Activated effector memory CD4-positive, alpha-beta T cell treated with Interleukin-2 at 50 U/mL for 16 hours (primary cell): ENCODE measurements around the gene SNX13.
A peak's percentile ranks its signal among the peaks of the same experiment; 100 is the strongest.

ENCODE experiments used
- DNase-seq: peaks from one replicate; pipeline ENCODE4 v3.0.0-alpha.2; 2020

SNX13 gene, protein sequence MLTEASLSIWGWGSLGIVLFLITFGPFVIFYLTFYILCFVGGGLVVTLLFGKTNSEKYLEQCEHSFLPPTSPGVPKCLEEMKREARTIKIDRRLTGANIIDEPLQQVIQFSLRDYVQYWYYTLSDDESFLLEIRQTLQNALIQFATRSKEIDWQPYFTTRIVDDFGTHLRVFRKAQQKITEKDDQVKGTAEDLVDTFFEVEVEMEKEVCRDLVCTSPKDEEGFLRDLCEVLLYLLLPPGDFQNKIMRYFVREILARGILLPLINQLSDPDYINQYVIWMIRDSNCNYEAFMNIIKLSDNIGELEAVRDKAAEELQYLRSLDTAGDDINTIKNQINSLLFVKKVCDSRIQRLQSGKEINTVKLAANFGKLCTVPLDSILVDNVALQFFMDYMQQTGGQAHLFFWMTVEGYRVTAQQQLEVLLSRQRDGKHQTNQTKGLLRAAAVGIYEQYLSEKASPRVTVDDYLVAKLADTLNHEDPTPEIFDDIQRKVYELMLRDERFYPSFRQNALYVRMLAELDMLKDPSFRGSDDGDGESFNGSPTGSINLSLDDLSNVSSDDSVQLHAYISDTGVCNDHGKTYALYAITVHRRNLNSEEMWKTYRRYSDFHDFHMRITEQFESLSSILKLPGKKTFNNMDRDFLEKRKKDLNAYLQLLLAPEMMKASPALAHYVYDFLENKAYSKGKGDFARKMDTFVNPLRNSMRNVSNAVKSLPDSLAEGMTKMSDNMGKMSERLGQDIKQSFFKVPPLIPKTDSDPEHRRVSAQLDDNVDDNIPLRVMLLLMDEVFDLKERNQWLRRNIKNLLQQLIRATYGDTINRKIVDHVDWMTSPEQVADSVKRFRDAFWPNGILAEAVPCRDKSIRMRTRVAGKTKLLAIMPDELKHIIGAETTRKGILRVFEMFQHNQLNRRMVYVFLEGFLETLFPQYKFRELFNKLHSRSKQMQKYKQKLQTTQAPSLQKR

GRCh38 chr7:17940302-17940883, at the start of gene SNX13:
SNX13 (minus strand) TSS chr7:17940494; CDS start chr7:17940295, 199 bp downstream.
- DNase-seq: peak; percentile 80

GRCh38 chr7:17989546-17989945, 49.3 kb upstream of the SNX13 start:
- DNase-seq: no peak

GRCh38 chr7:17988858-17989257, 48.6 kb upstream of the SNX13 start:
- no peak for DNase-seq

DNA sequence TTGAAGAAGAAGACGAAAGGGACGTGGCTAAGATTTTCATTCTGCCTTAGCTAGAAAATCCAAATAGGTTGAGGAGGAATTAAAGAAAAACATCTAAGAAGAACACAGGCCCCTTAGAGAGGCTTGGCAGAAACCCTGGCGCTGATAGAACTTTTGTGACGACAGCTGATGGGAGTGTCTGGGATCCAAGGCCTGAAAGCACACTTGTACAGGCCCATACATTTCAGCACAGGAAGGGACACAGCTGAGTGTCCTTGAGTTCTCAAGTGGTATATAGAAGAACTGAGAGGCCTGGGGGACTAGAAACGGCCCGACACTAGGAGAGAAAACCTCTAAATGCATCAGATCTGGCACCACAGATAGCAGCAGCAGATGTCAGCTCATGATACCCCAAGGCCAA, 47.8 kb upstream of the SNX13 start:
- no peak for DNase-seq

- DNase-seq: no peak
Measured at GRCh38 chr7:17986851-17987250, 46.6 kb upstream of the SNX13 start.

GRCh38 chr7:17985473-17986239, 45.4 kb upstream of the SNX13 start:
- DNase-seq: no peak

GRCh38 chr7:17984288-17984687, 44.0 kb upstream of the SNX13 start:
- no peak for DNase-seq

DNA sequence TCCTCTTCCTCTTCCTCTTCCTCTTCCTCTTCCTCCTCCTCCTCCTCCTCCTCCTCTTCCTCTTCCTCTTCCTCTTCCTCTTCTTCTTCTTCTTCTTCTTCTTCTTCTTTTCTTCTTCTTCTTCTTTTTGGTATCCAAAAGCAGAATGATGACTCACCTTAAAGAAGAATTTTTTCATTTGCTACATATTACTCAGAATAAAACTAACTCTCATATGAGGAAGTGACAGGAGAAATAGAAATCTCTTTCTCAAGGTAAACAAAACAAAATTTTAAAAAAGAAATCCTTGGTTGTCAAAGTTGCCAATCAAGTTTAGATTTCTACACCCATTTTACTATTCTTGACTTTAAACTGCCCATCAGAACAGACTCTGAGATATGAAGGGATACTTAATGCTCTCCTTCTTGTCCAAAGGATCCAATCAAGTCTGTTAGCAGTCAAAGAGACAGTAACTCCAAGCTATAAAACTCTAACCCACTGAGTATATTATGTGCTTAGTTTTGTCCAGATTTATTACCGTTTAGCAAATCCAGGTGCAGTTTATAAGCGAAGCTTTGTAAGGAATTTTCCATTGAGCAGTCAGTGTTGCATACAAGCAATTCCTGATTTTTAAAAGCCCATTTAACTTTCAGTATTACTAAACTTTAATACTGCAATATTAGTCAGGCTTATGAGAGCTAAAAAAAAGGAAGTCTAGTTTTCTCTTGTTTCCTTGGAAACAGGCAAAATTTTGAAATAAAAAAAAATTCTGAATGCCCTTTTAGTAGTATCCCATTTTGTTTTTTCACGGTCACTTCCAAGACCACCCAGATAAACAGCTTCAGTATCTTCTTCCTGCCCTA, 43.1 kb upstream of the SNX13 start:
- DNase-seq: no peak

GRCh38 chr7:17976952-17977351, 36.7 kb upstream of the SNX13 start:
- DNase-seq: no peak

DNA sequence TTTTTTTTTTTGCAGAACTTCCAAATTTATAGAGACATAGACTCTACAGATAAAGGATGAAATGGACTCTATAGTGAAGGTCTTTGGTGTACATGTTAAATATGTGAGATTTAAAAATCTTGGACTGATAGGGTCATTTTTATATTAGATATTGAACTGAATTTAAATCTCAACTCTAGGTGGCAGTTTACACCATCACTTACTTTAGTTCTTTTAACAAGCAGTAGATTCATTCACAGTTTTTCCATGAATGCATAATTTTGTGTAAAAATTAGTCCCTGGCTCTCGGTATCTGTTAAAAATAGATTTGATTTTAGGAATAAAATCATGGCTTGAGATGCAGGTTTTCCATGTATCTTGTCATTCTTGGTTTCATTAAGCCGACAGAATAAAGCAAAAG, 31.1 kb upstream of the SNX13 start:
- DNase-seq: no peak

DNA sequence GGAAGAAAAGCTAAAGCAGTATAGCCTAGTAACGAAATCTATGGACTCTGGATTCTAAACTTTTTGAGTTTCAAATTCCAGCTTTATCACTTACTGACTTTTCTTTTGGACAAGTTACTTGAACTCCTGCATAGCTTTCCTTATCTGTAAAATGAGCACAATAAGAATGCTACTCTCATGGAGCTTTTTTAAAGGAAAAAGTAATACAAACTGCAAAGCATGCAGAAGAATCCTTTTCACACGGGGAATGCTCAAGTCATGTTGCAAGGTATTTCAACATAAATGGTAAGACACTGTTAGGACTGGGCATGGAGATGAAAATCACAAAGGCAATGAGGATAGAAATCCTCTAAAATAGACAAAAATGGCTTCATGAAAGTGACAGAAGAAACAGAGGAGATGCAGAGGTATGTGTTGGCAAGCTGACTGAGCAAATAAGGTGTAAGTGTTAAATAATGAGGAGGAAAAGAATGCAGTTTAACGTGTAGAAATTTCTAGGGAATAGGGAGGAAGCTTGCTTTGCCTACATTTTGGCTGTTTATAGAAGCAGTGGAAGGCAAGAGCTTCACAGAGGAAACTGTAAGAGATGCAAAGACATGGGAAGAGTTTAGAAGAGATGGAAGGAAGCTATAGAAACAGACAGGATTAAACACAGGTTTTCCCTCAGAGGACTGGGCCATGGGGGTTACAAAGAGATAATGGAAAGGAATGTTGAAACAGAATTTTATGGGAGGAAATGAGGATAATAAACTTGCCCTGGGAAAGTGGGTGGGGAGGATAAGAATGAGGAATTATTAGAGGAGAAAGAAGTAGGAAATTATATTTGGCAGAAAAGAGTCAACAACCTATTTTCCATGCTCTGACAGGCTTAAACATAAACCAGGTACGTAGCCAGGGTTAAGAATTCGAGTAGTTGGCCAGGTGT, 28.8 kb upstream of the SNX13 start:
- no peak for DNase-seq

DNA sequence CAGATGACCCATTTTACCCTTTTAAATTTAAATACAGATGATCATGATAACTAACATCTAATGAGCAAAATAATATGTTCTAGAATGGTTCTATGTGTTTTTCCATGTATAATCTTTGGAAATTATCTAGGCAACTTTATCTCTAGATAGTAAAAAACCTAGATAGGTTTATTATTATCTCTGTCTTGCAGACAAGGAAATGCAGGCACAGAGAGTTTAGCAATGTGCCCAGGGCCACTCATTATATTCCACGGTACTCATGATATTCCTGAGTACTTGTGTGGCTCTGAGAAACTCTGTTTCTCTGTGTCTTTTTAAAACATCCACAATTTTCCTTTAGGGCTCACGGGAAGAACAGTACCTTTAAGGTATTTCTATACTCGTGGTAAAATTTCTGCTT, 26.4 kb upstream of the SNX13 start:
- no peak for DNase-seq

DNA sequence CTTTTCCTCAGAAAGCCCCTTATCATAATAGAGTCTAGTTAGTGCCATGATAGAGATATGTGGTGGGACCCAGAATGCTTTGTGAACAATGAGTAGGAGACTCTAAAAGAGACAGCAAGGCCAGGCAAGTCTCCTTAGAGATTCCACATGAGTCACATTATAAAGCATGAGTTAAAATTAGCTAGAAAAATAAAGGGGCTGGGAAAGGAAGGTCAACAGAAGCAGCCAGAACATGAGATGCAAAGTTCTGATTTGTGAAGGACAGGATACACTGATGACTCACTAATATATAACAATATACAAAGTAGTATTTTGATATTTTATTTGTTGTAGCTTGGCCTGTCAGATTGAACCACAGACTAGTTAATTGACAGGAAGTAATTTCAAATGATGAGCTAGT, 25.3 kb upstream of the SNX13 start:
- no peak for DNase-seq

- DNase-seq: no peak
Measured at GRCh38 chr7:17963281-17963680, 23.0 kb upstream of the SNX13 start.

DNA sequence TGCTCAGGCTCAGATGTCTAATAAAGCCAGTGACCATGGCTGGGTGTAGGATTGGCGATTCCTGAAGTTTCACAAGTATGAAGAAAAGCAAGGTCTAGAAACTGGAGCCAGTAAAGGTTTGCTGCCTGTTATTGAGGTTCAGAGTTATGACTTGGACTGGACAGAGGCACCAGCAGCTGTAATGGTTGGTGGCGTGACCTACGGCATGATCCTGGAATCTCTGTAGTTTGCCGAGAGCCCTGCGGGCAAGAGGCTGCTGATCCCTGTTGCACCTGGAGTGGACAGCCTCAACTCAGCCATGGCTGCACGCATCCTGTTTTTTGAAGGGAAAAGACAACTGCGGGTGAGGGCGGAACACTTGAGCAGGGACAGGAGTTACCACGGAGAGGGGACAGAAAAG, 22.4 kb upstream of the SNX13 start:
- DNase-seq: no peak

GRCh38 chr7:17957871-17958270, 17.6 kb upstream of the SNX13 start:
- no peak for DNase-seq

GRCh38 chr7:17952387-17952786, 12.1 kb upstream of the SNX13 start:
- DNase-seq: no peak

DNA sequence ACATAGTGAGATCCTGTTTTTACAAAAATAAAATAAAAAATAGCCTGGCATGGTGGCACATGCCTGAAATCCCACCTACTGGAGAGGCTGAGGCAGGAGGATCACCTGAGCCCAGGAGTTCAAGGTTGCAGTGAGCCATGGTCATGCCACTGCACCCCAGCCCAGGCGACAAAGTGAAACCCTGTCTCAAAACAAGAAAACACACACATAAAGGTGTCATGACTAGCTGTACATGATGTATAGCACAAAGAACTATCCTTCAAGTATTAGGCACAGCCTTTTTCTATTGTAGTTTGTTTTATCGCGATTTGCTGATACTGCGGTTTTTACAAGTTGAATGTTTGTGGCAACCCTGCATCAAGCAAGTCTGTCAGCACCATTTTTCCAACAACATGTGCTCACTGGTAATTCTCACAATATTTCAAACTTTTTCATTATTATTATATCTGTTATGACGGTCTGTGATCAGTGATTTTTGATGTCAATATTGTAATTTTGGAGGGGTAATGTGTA, 11.5 kb upstream of the SNX13 start:
- DNase-seq: no peak

- DNase-seq: no peak
Measured at GRCh38 chr7:17948526-17949238, 8.4 kb upstream of the SNX13 start.

GRCh38 chr7:17947620-17948019, 7.3 kb upstream of the SNX13 start:
- DNase-seq: no peak
